ENCODE results near the gene ETV3.
A peak's percentile ranks its signal among the peaks of the same experiment; 100 is the strongest.

Gene ETV3

DNA sequence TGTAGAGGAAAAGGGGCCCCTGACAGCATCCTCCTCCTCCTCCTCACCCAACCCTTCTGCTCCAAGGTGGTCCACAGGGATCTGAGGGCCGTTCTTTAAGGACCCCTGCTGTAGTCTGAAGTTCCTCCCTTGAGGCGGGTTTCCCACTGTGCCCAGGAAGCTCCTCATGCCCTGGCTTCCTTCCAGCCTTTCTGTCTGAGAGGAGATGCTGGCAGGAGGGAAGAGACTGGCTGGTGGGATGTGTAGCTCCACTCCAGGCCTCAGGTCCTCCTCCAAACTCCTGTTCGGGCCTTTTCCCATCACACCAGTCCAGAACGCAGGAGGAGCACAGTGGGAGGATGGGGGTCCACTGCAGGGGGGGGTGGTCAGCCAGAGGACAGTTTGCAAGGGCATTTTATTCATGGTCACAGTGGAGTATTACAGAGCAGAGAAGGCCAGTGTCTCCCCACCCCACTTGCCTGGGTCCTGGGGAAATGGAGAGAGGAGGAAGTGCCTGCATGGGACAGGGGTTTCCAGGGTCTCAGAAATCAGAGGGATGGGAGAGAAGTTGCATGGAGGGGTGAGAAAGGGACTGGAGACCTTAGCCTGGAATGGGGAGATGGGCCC is 46.4 kb downstream of the ETV3 start:
- DNase-seq (ENCODE audit: low read depth) = no peak

DNA sequence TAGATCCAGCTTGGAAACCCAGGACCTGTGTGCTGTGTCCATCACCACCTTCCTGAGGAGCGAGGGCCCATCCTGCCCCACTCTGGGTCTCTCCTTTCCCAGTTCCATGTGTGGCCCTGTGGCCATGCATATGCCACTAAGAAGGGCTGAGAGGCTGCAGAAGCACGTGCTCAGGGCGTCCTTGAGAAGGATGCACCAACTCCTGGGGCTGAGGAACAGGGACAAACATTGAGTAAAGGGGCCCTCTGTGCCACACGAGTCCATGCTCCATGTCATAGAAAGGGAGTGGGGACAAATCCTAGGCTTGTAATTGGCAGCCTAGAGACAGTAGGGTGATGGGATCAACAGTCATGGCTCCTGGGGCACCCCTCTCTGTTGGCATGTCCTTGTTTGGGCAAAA is 47.0 kb downstream of the ETV3 start:
- no peak for DNase-seq (ENCODE audit: low read depth)

DNA sequence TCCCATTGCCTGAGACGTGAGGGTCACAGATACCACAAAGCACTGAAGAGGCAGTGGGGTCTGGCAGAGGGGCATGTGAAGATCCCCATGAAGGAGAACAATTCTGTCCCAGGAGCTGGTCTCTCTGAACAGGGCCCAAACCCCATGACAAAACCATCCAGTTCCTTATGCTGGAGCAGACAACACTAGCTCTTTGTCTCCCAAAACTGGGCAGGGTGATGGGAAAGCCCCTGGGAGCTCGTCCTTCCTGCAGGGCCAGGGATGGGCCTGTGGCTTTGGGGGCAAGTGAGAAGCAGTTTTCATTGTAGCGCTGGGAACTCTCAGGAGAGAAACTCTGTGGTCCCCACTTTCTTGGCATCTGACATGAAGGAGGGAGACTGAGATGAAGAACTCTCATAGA is 47.4 kb downstream of the ETV3 start:
- no peak for DNase-seq (ENCODE audit: low read depth)

DNA sequence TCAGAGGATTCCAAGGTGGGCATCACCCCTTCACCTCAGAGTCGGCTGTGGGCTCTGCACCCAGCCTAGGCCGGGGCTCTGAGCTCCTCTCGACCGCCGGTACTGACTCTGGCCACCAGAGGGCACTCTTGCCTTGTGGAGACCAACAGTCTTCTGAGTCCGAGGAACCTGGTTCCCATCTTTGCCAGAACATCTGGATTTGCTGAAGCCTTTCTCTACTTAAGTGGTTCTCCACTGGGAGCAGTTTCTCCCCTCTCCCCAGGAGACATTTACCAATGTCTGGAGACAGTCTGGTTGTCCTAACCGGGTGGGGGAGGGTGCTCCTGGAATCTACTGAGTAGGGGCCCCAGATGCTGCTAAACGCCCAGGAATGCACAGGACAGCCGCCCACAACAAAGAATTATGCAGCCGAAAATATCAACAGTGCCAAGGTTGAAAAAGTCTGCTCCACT is 48.0 kb downstream of the ETV3 start:
- peak; percentile 78 for DNase-seq (ENCODE audit: low read depth)

DNA sequence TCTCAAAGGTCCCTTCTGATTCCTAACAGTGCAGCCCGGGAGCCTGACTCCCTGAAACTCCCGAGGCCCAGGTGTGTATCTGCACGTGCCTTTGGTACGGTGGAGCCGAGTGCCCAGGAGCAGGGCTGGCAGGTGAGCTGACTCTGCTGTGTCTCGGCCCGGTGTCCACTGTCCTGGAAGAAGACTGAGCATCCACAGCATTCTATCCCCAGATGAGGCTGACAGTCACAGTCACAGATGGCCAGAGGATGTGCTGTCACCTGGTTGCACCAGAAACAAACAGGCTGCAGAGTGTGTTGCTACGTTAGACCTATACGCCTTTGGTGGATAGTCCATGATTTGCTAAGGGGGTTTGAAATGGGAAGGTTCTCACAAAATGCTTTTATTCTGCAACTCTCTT is 48.4 kb downstream of the ETV3 start:
- no peak for DNase-seq (ENCODE audit: low read depth)

DNA sequence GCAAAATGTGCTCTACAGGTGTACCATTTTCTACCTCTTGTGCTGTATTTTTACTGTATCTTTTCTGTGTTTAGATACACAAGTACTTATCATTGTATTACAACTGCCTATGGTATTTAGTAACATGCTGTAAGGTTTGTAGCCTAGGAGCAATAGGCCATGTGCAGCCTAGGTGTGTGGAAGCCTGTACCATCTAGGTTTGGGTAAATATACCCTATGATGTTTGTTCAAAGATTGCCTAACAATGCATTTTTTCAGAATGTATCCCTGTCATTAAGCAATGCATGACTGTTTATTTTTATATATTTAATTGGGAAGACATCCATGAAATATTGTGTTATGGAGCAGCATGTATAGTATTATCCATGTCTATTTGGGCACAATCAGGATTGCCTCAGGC is 49.6 kb downstream of the ETV3 start:
- no peak for DNase-seq (ENCODE audit: low read depth)

DNA sequence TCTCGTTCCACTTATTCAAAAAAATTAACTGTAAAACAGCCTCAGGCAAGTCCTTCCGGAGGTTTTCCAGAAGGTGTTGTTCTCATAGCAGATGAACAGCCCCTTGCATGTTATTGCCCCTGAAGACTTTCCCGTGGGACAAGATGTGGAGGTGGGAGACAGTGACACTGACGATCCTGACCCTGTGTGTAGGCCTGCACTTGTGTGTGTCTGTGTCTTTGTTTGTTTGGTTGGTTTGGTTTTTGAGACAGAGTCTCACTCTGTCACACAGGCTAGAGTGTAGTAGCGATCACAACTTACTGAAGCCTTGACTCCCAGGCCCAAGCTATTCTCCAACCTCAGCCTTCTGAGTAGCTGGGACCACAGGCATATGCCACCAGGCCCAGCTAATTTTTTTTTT is 51.2 kb downstream of the ETV3 start:
- no peak for DNase-seq (ENCODE audit: low read depth)

DNA sequence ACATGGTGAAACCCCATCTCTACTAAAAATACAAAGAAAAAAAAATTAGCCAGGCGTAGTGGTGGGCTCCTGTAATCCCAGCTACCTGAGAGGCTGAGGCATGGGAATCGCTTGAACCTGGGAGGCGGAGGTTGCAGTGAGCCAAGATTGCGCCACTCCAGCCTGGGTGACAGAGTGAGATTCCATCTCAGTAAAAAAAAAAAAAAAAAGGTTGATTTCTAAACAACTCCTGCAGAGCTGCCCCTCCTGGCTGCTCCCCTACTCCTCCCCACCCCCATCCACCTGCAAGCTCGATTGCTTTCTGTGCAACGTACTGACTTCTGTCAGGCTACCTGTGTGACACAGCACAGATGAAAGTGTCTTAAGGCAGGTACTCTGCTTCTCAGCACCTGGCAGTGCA is 51.9 kb downstream of the ETV3 start:
- no peak for DNase-seq (ENCODE audit: low read depth)

DNA sequence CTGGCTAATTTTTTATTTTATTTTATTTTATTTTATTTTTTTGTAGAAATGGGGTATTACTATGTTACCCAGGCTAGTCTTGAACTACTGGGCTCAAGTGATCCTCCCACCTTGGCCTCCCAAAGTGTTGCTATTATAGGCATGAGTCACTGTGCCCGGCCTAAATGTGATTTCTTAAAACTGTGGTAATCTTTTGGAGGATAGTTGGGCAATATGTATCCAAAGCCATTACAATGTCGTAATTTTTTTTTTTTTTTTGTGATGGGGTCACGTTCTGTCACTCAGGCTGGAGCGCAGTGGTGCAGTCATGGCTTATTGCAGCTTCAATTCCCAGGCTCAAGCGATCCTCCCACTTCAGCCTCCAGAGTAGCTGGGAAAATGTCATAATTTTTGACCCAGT is 52.8 kb downstream of the ETV3 start:
- DNase-seq (ENCODE audit: low read depth) = no peak

DNA sequence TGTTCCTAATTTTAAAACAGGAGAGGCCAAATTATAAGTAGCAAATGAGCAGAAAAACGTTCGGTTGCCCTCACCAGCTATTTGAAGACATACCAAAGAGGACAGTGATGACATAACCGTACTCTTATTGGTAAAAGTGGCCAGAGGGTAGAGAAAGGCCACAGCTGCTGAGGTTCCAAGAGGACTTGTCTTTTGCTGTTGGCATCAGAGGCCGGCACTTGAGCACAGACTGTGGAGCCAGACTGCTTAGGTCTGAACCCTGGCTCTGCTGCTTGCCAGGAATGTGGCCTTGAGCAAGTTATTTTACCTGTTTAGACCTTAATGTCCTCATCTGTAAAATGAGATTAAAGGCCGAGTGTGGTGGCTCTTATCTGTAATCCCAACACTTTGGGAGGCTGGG is 53.5 kb downstream of the ETV3 start:
- no peak for DNase-seq (ENCODE audit: low read depth)

DNA sequence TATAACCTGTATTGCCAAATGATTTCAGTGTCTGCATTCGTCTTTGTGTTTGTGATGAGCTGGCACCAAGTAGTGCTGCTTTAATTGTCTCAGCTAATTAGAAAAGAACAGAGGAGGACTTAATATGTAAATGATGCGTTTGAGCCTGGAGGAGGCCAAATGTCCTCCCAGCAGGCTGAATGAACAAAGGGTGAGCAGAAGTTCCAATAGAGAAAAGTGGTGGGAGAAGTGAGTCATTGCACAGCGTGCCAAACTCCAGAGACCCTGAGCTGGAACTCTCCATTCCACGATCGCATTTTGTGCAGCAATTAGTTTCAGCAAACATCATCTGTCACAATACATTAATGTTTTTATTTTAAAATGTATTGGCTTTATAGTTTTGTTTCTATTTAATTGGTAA is 56.5 kb downstream of the ETV3 start:
- DNase-seq (ENCODE audit: low read depth) = no peak

DNA sequence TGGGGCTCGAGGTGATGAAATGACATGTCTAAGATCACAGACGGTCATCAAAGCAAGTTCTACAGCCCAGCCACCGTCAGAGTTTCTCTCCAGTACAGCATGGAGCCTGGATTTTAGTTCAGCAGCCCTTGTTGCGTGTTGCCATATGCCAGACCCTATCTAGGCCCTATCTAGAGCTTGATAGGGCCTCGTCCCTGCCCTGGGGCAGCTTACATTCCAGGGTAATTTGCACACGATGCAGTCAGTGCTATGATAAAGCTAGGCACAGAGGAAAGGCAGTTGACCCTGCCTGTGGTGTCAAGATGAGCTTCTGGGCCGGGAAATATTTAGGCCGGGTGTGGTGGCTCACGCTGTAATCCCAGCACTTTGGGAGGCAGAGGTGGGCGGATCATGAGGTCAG is 57.5 kb downstream of the ETV3 start:
- DNase-seq (ENCODE audit: low read depth) = no peak

DNA sequence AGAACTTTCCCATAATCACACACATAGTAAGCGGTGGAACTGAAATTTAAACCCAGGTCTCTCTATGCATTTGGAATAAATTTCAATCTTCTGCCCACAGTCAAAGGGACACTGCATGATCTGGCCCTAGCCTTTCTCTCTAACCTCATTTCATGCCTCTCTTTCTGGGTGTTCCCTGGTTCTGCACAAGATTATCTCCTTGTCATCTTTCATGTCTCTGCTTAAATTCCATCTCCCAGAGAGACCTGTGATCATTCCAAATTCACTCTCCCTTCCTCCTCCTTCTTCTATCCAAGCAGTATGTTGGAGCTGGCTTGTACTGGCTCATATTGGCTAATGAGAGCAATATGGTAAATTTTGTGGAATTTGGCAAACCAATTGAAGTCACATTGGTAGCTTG is 60.8 kb downstream of the ETV3 start:
- no peak for DNase-seq (ENCODE audit: low read depth)

DNA sequence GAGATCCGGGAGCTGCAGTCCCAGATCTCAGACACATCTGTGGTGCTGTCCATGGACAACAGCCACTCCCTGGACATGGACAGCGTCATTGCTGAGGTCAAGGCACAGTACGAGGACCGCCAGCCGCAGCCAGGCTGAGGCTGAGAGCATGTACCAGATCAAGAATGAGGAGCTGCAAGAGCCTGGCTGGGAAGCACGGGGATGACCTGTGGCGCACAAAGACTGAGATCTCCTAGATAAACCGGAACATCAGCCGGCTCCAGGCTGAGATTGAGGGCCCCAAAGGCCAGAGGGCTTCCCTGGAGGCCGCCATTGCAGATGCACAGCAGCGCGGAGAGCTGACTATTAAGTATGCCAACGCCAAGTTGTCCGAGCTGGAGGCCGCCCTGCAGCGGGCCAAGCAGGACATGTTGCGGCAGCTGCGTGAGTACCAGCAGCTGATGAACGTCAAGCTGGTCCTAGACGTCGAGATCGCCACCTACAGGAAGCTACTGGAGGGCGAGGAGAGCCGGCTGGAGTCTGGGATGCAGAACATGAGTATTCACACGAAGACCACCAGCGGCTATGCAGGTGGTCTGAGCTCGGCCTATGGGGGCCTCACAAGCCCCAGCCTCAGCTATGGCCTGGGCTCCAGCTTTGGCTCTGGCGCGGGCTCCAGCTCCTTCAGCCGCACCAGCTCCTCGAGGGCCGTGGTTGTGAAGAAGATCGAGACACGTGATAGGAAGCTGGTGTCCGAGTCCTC is 64.1 kb downstream of the ETV3 start:
- no peak for DNase-seq (ENCODE audit: low read depth)
